Keratinocyte (primary cell): ENCODE data around the gene SELENOW. TPM values are rescaled to one million over a fixed set of nuclear protein-coding genes. Genes with fewer than 3 reads are reported as not detected.

Source experiments
- DNase-seq: peaks from one replicate; pipeline ENCODE4 v3.0.0-alpha.2; 2011; ENCODE audit warnings: low read depth, missing footprints, low spot score
- FAIRE-seq: peaks from 2 replicates; lab custom pipeline; 2011; peaks lifted over from hg19 to GRCh38; lab: Jason Lieb, UNC
- H2AFZ ChIP-seq: 2 replicates; pipeline ENCODE4 v1.6.0; 2012; ENCODE audit warnings: low read length, control low read depth, inconsistent platforms; ENCODE audit not compliant: control insufficient read depth
- H3K27ac ChIP-seq: 2 replicates; pipeline ENCODE4 v1.5.1; 2011; ENCODE audit warnings: low read length; ENCODE audit not compliant: control insufficient read depth, insufficient read depth
- H3K27me3 ChIP-seq: 3 replicates; pipeline ENCODE4 v1.6.0; 2011; ENCODE audit warnings: low read length; ENCODE audit not compliant: control insufficient read depth, insufficient read depth; ENCODE audit errors: extremely low read depth
- H3K36me3 ChIP-seq, 2 experiments: 2 replicates in 1 of 2; 3 replicates in 1 of 2; pipeline ENCODE4 v1.5.1; 2011; ENCODE audit warnings: low read length in 2 of 2, mild to moderate bottlenecking in 1 of 2; ENCODE audit not compliant: control insufficient read depth in 2 of 2, insufficient read depth in 2 of 2; ENCODE audit errors: extremely low read depth in 1 of 2
- H3K4me1 ChIP-seq: 3 replicates; pipeline ENCODE4 v1.5.1; 2011; ENCODE audit warnings: low read length; ENCODE audit not compliant: control insufficient read depth, insufficient read depth; ENCODE audit errors: extremely low read depth
- H3K4me2 ChIP-seq: 3 replicates; pipeline ENCODE4 v1.6.0; 2011; ENCODE audit warnings: low read depth, low read length; ENCODE audit not compliant: control insufficient read depth, insufficient read depth; ENCODE audit errors: extremely low read depth
- H3K4me3 ChIP-seq, 3 experiments: fragments of 200-600 bp in 1 of 3; sonication (generic) in 1 of 3; 2 replicates in 2 of 3; 3 replicates in 1 of 3; pipeline ENCODE4 v1.5.1; 2011 to 2016; ENCODE audit warnings: low read length in 3 of 3, mild to moderate bottlenecking in 3 of 3, control low read depth in 2 of 3, inconsistent platforms in 1 of 3, low read depth in 1 of 3, mixed read lengths in 1 of 3, mixed run types in 1 of 3, moderate library complexity in 1 of 3; ENCODE audit not compliant: control insufficient read depth in 2 of 3, insufficient read depth in 2 of 3; ENCODE audit errors: extremely low read depth in 1 of 3
- H3K79me2 ChIP-seq: 2 replicates; pipeline ENCODE4 v1.6.0; 2012; ENCODE audit warnings: low read length; ENCODE audit not compliant: control insufficient read depth, insufficient read depth
- H3K9ac ChIP-seq: 3 replicates; pipeline ENCODE4 v1.6.0; 2011; ENCODE audit warnings: low read length; ENCODE audit not compliant: control insufficient read depth, insufficient read depth; ENCODE audit errors: extremely low read depth
- H3K9me1 ChIP-seq: 3 replicates; pipeline ENCODE4 v1.6.0; 2011; ENCODE audit warnings: low read length; ENCODE audit not compliant: control insufficient read depth, insufficient read depth; ENCODE audit errors: extremely low read depth
- H3K9me3 ChIP-seq: 2 replicates; pipeline ENCODE4 v1.5.1; 2012; ENCODE audit warnings: low read depth, low read length; ENCODE audit not compliant: control insufficient read depth
- H4K20me1 ChIP-seq: 3 replicates; pipeline ENCODE4 v1.6.0; 2011; ENCODE audit warnings: low read length; ENCODE audit not compliant: control insufficient read depth, insufficient read depth; ENCODE audit errors: extremely low read depth
- EZH2 ChIP-seq: IDR thresholded peaks from one replicate; pipeline ENCODE4 v1.6.1; 2012; ENCODE audit warnings: inconsistent platforms, mild to moderate bottlenecking, low read length, moderate library complexity
- dilution Hi-C: fragments of 300-500 bp; cut with MboI; formaldehyde crosslinking; loops from one replicate; pipeline ENCODE4 v1.7.0; 2020; ENCODE audit warnings: low sequenced_read_pairs; ENCODE audit not compliant: extremely low pct_ligation_motif_present
- polyA plus RNA-seq, 5 experiments: library from polyadenylated mRNA; depleted of rRNA in 3 of 5; stranded (reverse) in 3 of 5; stranded (forward) in 1 of 5; unstranded in 1 of 5; fragments of >200 nt; gene quantifications; 1 replicate in 1 of 5; 2 replicates in 3 of 5; 3 replicates in 1 of 5; pipeline versions ENCODE4 v1.2.1 to v1.2.3, GENCODE V29; 2011 to 2012; ENCODE audit warnings: missing spikeins in 2 of 5, low read depth in 1 of 5, low replicate concordance in 1 of 5
- TF ChIP-seq, protein P1 (sequence below), 3 experiments: IDR thresholded peaks in 1 of 3; conservative IDR thresholded peaks in 1 of 3; optimal IDR thresholded peaks in 1 of 3; 2 replicates in 2 of 3; 3 replicates in 1 of 3; pipeline versions ENCODE3 to v1.5.1; 2011; ENCODE audit warnings: low read length in 3 of 3, mild to moderate bottlenecking in 3 of 3, moderate library complexity in 2 of 3, control low read depth in 1 of 3, inconsistent platforms in 1 of 3; ENCODE audit not compliant: insufficient read depth in 2 of 3; ENCODE audit errors: extremely low read depth in 1 of 3

The SELENOW gene
- polyA plus RNA-seq, 1 donor (not counting 4 experiments of a cell fraction or from before 2014, with no cell fraction given), result 509 TPM

DNA sequence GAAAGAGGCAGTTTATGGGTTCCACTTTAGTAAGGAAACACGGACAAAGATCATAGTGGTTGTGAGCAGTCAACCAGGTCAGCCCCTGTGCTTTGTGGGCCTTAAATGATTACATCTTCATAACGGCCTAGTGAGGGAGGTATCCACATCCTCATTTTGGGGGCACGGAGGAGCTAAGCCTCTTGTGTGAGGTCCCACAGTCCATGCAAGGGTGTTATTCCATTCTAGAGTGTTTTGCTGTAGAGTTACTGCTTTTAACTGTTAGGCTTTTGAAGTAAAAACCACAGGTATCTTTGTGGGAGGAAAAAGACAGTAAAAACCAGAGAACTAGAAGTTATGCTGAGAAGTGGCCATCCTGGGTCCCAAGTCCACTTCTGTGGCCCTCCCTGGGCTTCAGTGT is 29.2 kb upstream of the SELENOW start:
- no peak overlapping the region for H3K9ac ChIP-seq
- H4K20me1 ChIP-seq, result no peaks in the 10 kb centered on the region
- H3K4me2 ChIP-seq, result no peak overlapping the region
- H3K4me3 ChIP-seq, result no peak overlapping the region
- DNase-seq, result no peak
- H3K36me3 ChIP-seq, result peaks cover 33 to 47% of the 10 kb centered on the region in 2 experiments
- no peaks in the 10 kb centered on the region for H3K9me1 ChIP-seq
- peaks cover 46% of the 10 kb centered on the region for H3K79me2 ChIP-seq
- H3K27me3 ChIP-seq, result no peaks in the 10 kb centered on the region
- no peaks in the 10 kb centered on the region for H3K9me3 ChIP-seq
- no peak overlapping the region for H2AFZ ChIP-seq
- no peak for TF ChIP-seq EZH2
- TF ChIP-seq, protein P1, sequence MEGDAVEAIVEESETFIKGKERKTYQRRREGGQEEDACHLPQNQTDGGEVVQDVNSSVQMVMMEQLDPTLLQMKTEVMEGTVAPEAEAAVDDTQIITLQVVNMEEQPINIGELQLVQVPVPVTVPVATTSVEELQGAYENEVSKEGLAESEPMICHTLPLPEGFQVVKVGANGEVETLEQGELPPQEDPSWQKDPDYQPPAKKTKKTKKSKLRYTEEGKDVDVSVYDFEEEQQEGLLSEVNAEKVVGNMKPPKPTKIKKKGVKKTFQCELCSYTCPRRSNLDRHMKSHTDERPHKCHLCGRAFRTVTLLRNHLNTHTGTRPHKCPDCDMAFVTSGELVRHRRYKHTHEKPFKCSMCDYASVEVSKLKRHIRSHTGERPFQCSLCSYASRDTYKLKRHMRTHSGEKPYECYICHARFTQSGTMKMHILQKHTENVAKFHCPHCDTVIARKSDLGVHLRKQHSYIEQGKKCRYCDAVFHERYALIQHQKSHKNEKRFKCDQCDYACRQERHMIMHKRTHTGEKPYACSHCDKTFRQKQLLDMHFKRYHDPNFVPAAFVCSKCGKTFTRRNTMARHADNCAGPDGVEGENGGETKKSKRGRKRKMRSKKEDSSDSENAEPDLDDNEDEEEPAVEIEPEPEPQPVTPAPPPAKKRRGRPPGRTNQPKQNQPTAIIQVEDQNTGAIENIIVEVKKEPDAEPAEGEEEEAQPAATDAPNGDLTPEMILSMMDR (optimal IDR thresholded peaks at IDR 0.05 in 1 of 3, IDR thresholded peaks at IDR 0.05 in 1 of 3, conservative IDR thresholded peaks at IDR 0.05 in 1 of 3; ENCODE audit: extremely low read depth in 1 of 3, insufficient read depth in 2 of 3, low read length in 3 of 3), result no peak
- H3K27ac ChIP-seq, result no peak overlapping the region
- no peak for FAIRE-seq
- dilution Hi-C loops, result no loop called here
- H3K4me1 ChIP-seq, result peaks cover 23% of the 10 kb centered on the region

DNA sequence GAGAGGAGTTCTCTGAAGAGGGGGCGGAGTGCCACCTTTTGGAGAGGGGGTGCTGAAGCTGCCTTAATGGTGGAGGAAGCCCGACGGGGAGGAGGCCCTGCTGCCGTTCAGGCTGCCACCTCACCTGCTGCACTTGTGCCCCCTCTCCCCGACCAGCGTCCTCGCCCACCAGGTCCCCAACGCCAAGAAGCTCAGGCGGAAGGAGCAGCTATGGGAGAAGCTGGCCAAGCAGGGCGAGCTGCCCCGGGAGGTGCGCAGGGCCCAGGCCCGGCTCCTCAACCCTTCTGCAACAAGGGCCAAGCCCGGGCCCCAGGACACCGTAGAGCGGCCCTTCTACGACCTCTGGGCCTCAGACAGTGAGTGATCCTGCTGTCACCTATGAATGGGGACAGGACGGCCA is 27.8 kb upstream of the SELENOW start:
- no peak for DNase-seq
- Histone ChIP-seq H3K9me3 (no peaks in the 10 kb centered on the region), H3K79me2 (peaks cover 45% of the 10 kb centered on the region), H4K20me1 (no peaks in the 10 kb centered on the region), H3K9ac (no peak overlapping the region), H3K36me3 (peaks cover 35 to 50% of the 10 kb centered on the region in 2 experiments), H3K27me3 (no peaks in the 10 kb centered on the region), H3K27ac (no peak overlapping the region), H3K9me1 (no peaks in the 10 kb centered on the region), H3K4me2 (no peak overlapping the region), H3K4me1 (peaks cover 16% of the 10 kb centered on the region), H2AFZ (no peak overlapping the region), H3K4me3 (no peak overlapping the region)
- TF ChIP-seq, protein P1 (optimal IDR thresholded peaks at IDR 0.05 in 1 of 3, IDR thresholded peaks at IDR 0.05 in 1 of 3, conservative IDR thresholded peaks at IDR 0.05 in 1 of 3; ENCODE audit: extremely low read depth in 1 of 3, insufficient read depth in 2 of 3, low read length in 3 of 3), result no peak
- TF ChIP-seq EZH2, result no peak
- dilution Hi-C loops, result no loop called here
- FAIRE-seq, result no peak
